Activated CD8-positive, alpha-beta T cell treated with anti-CD3 and anti-CD28 coated beads, Interleukin-2, amount 10 ng/mL, durations not matched to agents 7 days and 5 days (primary cell): ENCODE results near the gene MAP3K6. TPM values are rescaled to one million over a fixed set of nuclear protein-coding genes. Genes with fewer than 3 reads are reported as not detected.

Source experiments
- ATAC-seq: fragments of 150-1000 bp; cut with Tn5 transposase; one replicate; pipeline ENCODE4 v1.10.0; 2021; ENCODE audit warnings: moderate library complexity
- CTCF ChIA-PET: fragments of 350-600 bp; sonication (Branson Sonifier 250); formaldehyde crosslinking; loops from one replicate; lab custom pipeline; 2021; ENCODE audit warnings: antibody characterized with exemption; lab: Charles Lee
- POLR2A ChIA-PET: fragments of 350-600 bp; sonication (Branson Sonifier 250); formaldehyde crosslinking; loops from one replicate; lab custom pipeline; 2021; ENCODE audit warnings: antibody characterized with exemption; lab: Charles Lee
- DNase-seq: peaks from one replicate; pipeline ENCODE4 v3.0.0-alpha.2; 2020
- H3K27ac Mint-ChIP-seq: one replicate; pipeline ENCODE4 v1.8.0; 2021; ENCODE audit warnings: mild to moderate bottlenecking, mixed read lengths
- H3K27me3 Mint-ChIP-seq: one replicate; pipeline ENCODE4 v1.8.0; 2021; ENCODE audit warnings: low read depth, mixed read lengths
- H3K36me3 Mint-ChIP-seq: one replicate; pipeline ENCODE4 v1.8.0; 2021; ENCODE audit warnings: low read depth, mixed read lengths
- H3K4me1 Mint-ChIP-seq: one replicate; pipeline ENCODE4 v1.8.0; 2021; ENCODE audit warnings: low read depth, mixed read lengths
- H3K4me3 Mint-ChIP-seq: one replicate; pipeline ENCODE4 v1.8.0; 2021; ENCODE audit warnings: mild to moderate bottlenecking, mixed read lengths
- H3K9me3 Mint-ChIP-seq: one replicate; pipeline ENCODE4 v1.8.0; 2022; ENCODE audit warnings: mixed read lengths; ENCODE audit not compliant: insufficient read depth
- total RNA-seq, 2 experiments: library from RNA; stranded (reverse); gene quantifications; one replicate each; pipeline ENCODE4 v1.2.3, GENCODE V29; 2021

Gene MAP3K6
- total RNA-seq, 2 experiments from 2014 or later = 7.8 to 12.3 TPM

GRCh38 chr1:27383661-27384060 is 16.9 kb upstream of the MAP3K6 start:
- ChIA-PET CTCF (interaction anchor here (2.6 to 6.7 kb wide), 2 partner anchors 26 to 87 kb away, joined by 12 to 60 read pairs; no protein-coding TSS in a partner anchor), POLR2A (no interaction called here)
- Mint-ChIP-seq H3K4me3 (no peak overlapping the region), H3K4me1 (peaks cover 1% of the 10 kb centered on the region), H3K27me3 (peaks cover 13% of the 10 kb centered on the region), H3K9me3 (no peaks in the 10 kb centered on the region), H3K36me3 (no peaks in the 10 kb centered on the region), H3K27ac (no peak overlapping the region)
- ATAC-seq = no peak
- DNase-seq = no peak

GRCh38 chr1:27383039-27383605 is 16.4 kb upstream of the MAP3K6 start, which contains the start of gene CD164L2:
CD164L2 (minus strand) TSS chr1:27383333; CDS start chr1:27383239, 94 bp downstream.
- ChIA-PET CTCF (interaction anchor here (0.8 to 6.7 kb wide), 5 partner anchors 8 to 87 kb away, joined by 4 to 60 read pairs (median 7); no protein-coding TSS in a partner anchor), POLR2A (no interaction called here)
- Mint-ChIP-seq H3K4me1 (no peaks in the 10 kb centered on the region), H3K27ac (no peak within 1 kb of the TSS), H3K27me3 (peaks cover 12% of the 10 kb centered on the region), H3K4me3 (no peak within 1 kb of the TSS), H3K9me3 (no peaks in the 10 kb centered on the region), H3K36me3 (no peaks in the 10 kb centered on the region)
- peak; percentile 67 for ATAC-seq
- DNase-seq = peak; percentile 65

- ATAC-seq (no peak), DNase-seq (no peak)
- Mint-ChIP-seq H3K27ac (no peak overlapping the region), H3K4me3 (no peak overlapping the region), H3K27me3 (peaks cover 12% of the 10 kb centered on the region), H3K9me3 (no peaks in the 10 kb centered on the region), H3K36me3 (no peaks in the 10 kb centered on the region), H3K4me1 (no peaks in the 10 kb centered on the region)
- CTCF ChIA-PET = interaction anchor here (0.7 to 6.7 kb wide), 10 partner anchors 9 to 186 kb away, joined by 3 to 60 read pairs (median 4); partner anchors contain the start of gene MAP3K6
- POLR2A ChIA-PET = interaction anchor here (0.7 to 1.0 kb wide), 2 partner anchors 12 to 56 kb away, joined by 3 read pairs; no protein-coding TSS in a partner anchor
These were observed 15.4 kb upstream of the MAP3K6 start for GRCh38 chr1:27381969-27382762.

- Mint-ChIP-seq H3K4me3 (no peak overlapping the region), H3K27ac (no peak overlapping the region), H3K36me3 (no peaks in the 10 kb centered on the region), H3K27me3 (peaks cover 7% of the 10 kb centered on the region), H3K9me3 (no peaks in the 10 kb centered on the region), H3K4me1 (no peaks in the 10 kb centered on the region)
- CTCF ChIA-PET = interaction anchor here (0.7 to 2.6 kb wide), 9 partner anchors 11 to 187 kb away, joined by 3 to 12 read pairs (median 3); partner anchors contain the start of gene MAP3K6
- ATAC-seq = no peak
- POLR2A ChIA-PET = interaction anchor here (0.6 kb wide), 1 partner anchor 15 kb away, joined by 3 read pairs; the partner anchor contains the start of gene MAP3K6
- DNase-seq = no peak
These were observed 14.3 kb upstream of the MAP3K6 start for GRCh38 chr1:27380766-27381733.

GRCh38 chr1:27380224-27380623 is 13.5 kb upstream of the MAP3K6 start:
- DNase-seq (no peak), ATAC-seq (no peak)
- no peaks in the 10 kb centered on the region for H3K36me3 Mint-ChIP-seq
- H3K27ac Mint-ChIP-seq = no peak overlapping the region
- ChIA-PET POLR2A (interaction anchor here (0.6 kb wide), 1 partner anchor 14 kb away, joined by 3 read pairs; the partner anchor contains the start of gene MAP3K6), CTCF (no interaction called here)
- no peaks in the 10 kb centered on the region for H3K9me3 Mint-ChIP-seq
- H3K27me3 Mint-ChIP-seq = peaks cover 7% of the 10 kb centered on the region
- no peak overlapping the region for H3K4me3 Mint-ChIP-seq
- no peaks in the 10 kb centered on the region for H3K4me1 Mint-ChIP-seq

- POLR2A ChIA-PET = no interaction called here
- no peak overlapping the region for H3K4me3 Mint-ChIP-seq
- peak overlapping the region; percentile 20 for H3K27ac Mint-ChIP-seq
- no peaks in the 10 kb centered on the region for H3K36me3 Mint-ChIP-seq
- peaks cover 7% of the 10 kb centered on the region for H3K27me3 Mint-ChIP-seq
- CTCF ChIA-PET = interaction anchor here (1.1 kb wide), 1 partner anchor 83 kb away, joined by 6 read pairs; no protein-coding TSS in a partner anchor
- DNase-seq (no peak), ATAC-seq (no peak)
- no peaks in the 10 kb centered on the region for H3K4me1 Mint-ChIP-seq
- no peaks in the 10 kb centered on the region for H3K9me3 Mint-ChIP-seq
These were observed 12.9 kb upstream of the MAP3K6 start for GRCh38 chr1:27379564-27380122.

- no peak for DNase-seq
- H3K4me1 Mint-ChIP-seq = no peaks in the 10 kb centered on the region
- no peaks in the 10 kb centered on the region for H3K36me3 Mint-ChIP-seq
- no peak overlapping the region for H3K27ac Mint-ChIP-seq
- ChIA-PET CTCF (interaction anchor here (0.9 to 1.5 kb wide), 4 partner anchors 10 to 45 kb away, joined by 3 to 6 read pairs (median 4); partner anchors contain the start of gene MAP3K6), POLR2A (interaction anchor here (0.7 kb wide), 1 partner anchor 22 kb away, joined by 3 read pairs; no protein-coding TSS in a partner anchor)
- no peak overlapping the region for H3K4me3 Mint-ChIP-seq
- H3K27me3 Mint-ChIP-seq = peaks cover 11% of the 10 kb centered on the region
- no peak for ATAC-seq
- no peaks in the 10 kb centered on the region for H3K9me3 Mint-ChIP-seq
These were observed 11.2 kb upstream of the MAP3K6 start for GRCh38 chr1:27377760-27378495.

GRCh38 chr1:27374362-27375086 is 7.8 kb upstream of the MAP3K6 start, which contains the start of gene FCN3:
FCN3 (minus strand) TSS chr1:27374824; CDS start chr1:27374818, 6 bp downstream.
- POLR2A ChIA-PET = interaction anchor here (1.1 kb wide), 1 partner anchor 10 kb away, joined by 4 read pairs; no protein-coding TSS in a partner anchor
- CTCF ChIA-PET = interaction anchor here (0.6 to 1.1 kb wide), 3 partner anchors 12 to 17 kb away, joined by 3 read pairs; no protein-coding TSS in a partner anchor
- H3K27ac Mint-ChIP-seq = no peak within 1 kb of the TSS
- H3K4me3 Mint-ChIP-seq = no peak within 1 kb of the TSS
- H3K4me1 Mint-ChIP-seq = peaks cover 9% of the 10 kb centered on the region
- H3K9me3 Mint-ChIP-seq = no peaks in the 10 kb centered on the region
- H3K27me3 Mint-ChIP-seq = peaks cover 4% of the 10 kb centered on the region
- ATAC-seq (no peak), DNase-seq (no peak)
- H3K36me3 Mint-ChIP-seq = no peaks in the 10 kb centered on the region

GRCh38 chr1:27372808-27373690 is 6.3 kb upstream of the MAP3K6 start:
- ChIA-PET POLR2A (no interaction called here), CTCF (interaction anchor here (1.3 to 2.6 kb wide), 3 partner anchors 9 to 16 kb away, joined by 4 to 22 read pairs (median 4); no protein-coding TSS in a partner anchor)
- Mint-ChIP-seq H3K4me3 (no peak overlapping the region), H3K9me3 (no peaks in the 10 kb centered on the region), H3K4me1 (peaks cover 18% of the 10 kb centered on the region), H3K36me3 (no peaks in the 10 kb centered on the region), H3K27ac (no peak overlapping the region), H3K27me3 (peaks cover 4% of the 10 kb centered on the region)
- ATAC-seq (no peak), DNase-seq (no peak)
